Adipocyte (in vitro differentiated cells): ENCODE data around the gene PKDCC.
A peak's percentile ranks its signal among the peaks of the same experiment; 100 is the strongest.

Experiments used
- DNase-seq: peaks from one replicate; pipeline ENCODE4 v3.0.0-alpha.2; 2015; ENCODE audit warnings: low read depth
- H3K27me3 ChIP-seq: replicated peaks from 2 replicates; pipeline ENCODE4 v1.7.0; 2013; ENCODE audit warnings: mild to moderate bottlenecking, low read length, moderate library complexity; ENCODE audit not compliant: control insufficient read depth, insufficient read depth
- H3K36me3 ChIP-seq: 2 replicates; pipeline ENCODE4 v1.7.0; 2013; ENCODE audit warnings: low read length, mild to moderate bottlenecking, moderate library complexity; ENCODE audit not compliant: control insufficient read depth, insufficient read depth, severe bottlenecking
- H3K4me1 ChIP-seq: 2 replicates; pipeline ENCODE4 v1.7.0; 2013; ENCODE audit warnings: mild to moderate bottlenecking, low read length, moderate library complexity; ENCODE audit not compliant: control insufficient read depth, insufficient read depth
- H3K4me3 ChIP-seq: 2 replicates; pipeline ENCODE4 v1.7.0; 2013; ENCODE audit warnings: mild to moderate bottlenecking, low read length, moderate library complexity
- H3K9ac ChIP-seq: 2 replicates; pipeline ENCODE4 v1.7.0; 2013; ENCODE audit warnings: mild to moderate bottlenecking, low read length, moderate library complexity
- H3K9me3 ChIP-seq: 2 replicates; pipeline ENCODE4 v1.7.0; 2013; ENCODE audit warnings: mild to moderate bottlenecking, low read length, moderate library complexity; ENCODE audit not compliant: control insufficient read depth

Gene PKDCC

DNA sequence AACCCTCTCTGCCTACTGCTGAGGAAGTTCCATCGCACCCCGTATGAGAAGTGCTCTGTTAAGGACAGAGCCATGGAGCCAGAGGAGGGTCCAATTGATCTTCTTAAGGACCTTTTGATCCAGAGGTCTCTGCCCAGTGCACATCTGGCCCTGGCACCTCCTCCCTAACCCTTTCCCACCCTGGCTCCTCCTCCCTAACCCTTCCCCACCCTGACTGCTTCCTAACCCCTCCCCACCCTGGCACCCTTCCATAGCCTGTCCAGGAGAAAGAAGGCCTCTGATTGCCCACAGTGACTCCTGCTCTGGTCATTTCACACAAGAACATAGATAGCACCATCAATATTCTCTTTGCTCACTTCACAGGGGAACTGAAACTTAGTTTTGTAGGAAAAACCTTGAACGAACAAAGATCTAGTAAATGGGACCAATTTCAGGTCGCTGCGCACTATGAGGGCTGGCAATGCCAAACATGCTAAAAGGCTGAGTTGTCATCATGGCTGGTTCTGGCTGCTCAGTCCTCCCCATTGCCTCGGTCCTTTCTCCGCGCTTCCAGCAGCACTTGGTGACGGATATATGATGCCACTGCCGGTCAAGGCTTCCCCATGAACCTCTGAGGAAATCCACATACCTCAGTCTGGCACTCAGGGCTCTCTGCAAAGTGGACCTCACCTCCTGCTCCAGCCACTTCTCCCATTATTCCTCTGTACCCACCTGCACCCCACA lies 49.2 kb downstream of the PKDCC start:
- no peak for DNase-seq
- Histone ChIP-seq H3K36me3 (no peaks in the 10 kb centered on the region), H3K27me3 (no peaks in the 10 kb centered on the region), H3K9ac (no peak overlapping the region), H3K4me1 (peaks cover 29% of the 10 kb centered on the region), H3K4me3 (no peak overlapping the region), H3K9me3 (no peaks in the 10 kb centered on the region)

DNA sequence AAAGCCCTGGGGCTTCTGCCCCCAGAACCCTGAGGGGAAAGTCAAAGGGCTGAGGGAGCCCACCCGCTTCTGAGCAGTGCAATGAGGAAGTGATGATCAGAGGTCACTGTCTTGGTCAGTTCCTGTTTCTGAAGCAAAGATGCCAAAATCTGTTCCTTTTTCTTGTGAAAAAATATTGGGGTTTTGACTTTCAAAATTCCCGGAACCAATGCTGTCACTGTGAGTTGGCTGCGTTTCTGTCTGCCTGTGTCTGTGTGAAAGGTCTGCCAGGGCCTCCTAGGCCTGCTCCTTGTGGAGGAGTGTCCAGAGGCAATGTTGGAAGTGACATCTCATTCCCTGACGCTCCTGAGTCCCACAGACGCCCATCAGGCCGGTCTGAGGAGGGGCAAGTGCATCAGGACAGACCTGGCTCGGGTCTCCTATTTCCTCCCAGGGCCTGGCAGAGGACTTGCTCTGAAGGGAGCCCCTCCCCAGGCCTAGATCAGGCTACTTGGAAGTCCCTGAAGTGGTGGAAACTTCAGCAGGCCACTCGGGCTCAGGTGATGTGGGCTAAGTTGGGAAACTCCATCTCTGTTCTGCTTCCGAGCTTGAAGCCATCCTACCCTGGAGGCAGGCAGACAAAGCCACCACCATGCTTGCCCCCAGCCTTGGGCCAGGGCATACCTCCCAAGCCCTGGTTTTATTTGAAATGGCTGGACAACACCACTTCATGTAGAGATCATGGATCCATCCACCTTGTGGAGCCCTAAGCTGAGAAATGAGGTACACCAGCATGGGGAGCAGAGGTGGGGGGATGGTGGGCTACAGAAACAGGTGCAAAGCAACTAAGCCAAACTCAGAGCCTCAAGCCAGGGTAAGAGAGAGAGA lies 51.0 kb downstream of the PKDCC start:
- Histone ChIP-seq H3K27me3 (no peaks in the 10 kb centered on the region), H3K9me3 (no peaks in the 10 kb centered on the region), H3K36me3 (no peaks in the 10 kb centered on the region), H3K4me3 (no peak overlapping the region), H3K4me1 (peaks cover 25% of the 10 kb centered on the region), H3K9ac (peak overlapping the region; percentile 56)
- no peak for DNase-seq

- H3K4me1 ChIP-seq = peaks cover 25% of the 10 kb centered on the region
- no peaks in the 10 kb centered on the region for H3K36me3 ChIP-seq
- no peaks in the 10 kb centered on the region for H3K27me3 ChIP-seq
- DNase-seq = no peak
- H3K9ac ChIP-seq = peak overlapping the region; percentile 56
- no peak overlapping the region for H3K4me3 ChIP-seq
- no peaks in the 10 kb centered on the region for H3K9me3 ChIP-seq
These were observed 51.8 kb downstream of the PKDCC start for GRCh38 chr2:42099438-42100173.

- H3K4me1 ChIP-seq = peaks cover 25% of the 10 kb centered on the region
- no peak overlapping the region for H3K4me3 ChIP-seq
- no peak for DNase-seq
- H3K36me3 ChIP-seq = no peaks in the 10 kb centered on the region
- H3K27me3 ChIP-seq = no peaks in the 10 kb centered on the region
- H3K9ac ChIP-seq = no peak overlapping the region
- H3K9me3 ChIP-seq = no peaks in the 10 kb centered on the region
These were observed 52.9 kb downstream of the PKDCC start for GRCh38 chr2:42100683-42101205.

GRCh38 chr2:42101206-42102023 lies 53.6 kb downstream of the PKDCC start:
- DNase-seq = peak; percentile 84
- no peaks in the 10 kb centered on the region for H3K36me3 ChIP-seq
- H3K9me3 ChIP-seq = no peaks in the 10 kb centered on the region
- peak overlapping the region; percentile 54 for H3K9ac ChIP-seq
- H3K27me3 ChIP-seq = no peaks in the 10 kb centered on the region
- H3K4me1 ChIP-seq = peaks cover 25% of the 10 kb centered on the region
- H3K4me3 ChIP-seq = peak overlapping the region; percentile 63

GRCh38 chr2:42102024-42102590 lies 54.3 kb downstream of the PKDCC start:
- Histone ChIP-seq H3K9me3 (no peaks in the 10 kb centered on the region), H3K4me3 (peak overlapping the region; percentile 63), H3K9ac (peak overlapping the region; percentile 44), H3K4me1 (peaks cover 25% of the 10 kb centered on the region), H3K27me3 (peaks cover 4% of the 10 kb centered on the region), H3K36me3 (no peaks in the 10 kb centered on the region)
- DNase-seq = peak; percentile 80

- peaks cover 6% of the 10 kb centered on the region for H3K27me3 ChIP-seq
- DNase-seq = no peak
- H3K4me3 ChIP-seq = no peak overlapping the region
- H3K9ac ChIP-seq = no peak overlapping the region
- no peaks in the 10 kb centered on the region for H3K36me3 ChIP-seq
- H3K9me3 ChIP-seq = no peaks in the 10 kb centered on the region
- H3K4me1 ChIP-seq = peaks cover 25% of the 10 kb centered on the region
These were observed 55.0 kb downstream of the PKDCC start for GRCh38 chr2:42102591-42103450.

GRCh38 chr2:42103829-42104228 lies 56.0 kb downstream of the PKDCC start:
- Histone ChIP-seq H3K4me3 (no peak overlapping the region), H3K9me3 (no peaks in the 10 kb centered on the region), H3K4me1 (peaks cover 16% of the 10 kb centered on the region), H3K27me3 (peaks cover 6% of the 10 kb centered on the region), H3K9ac (no peak overlapping the region), H3K36me3 (no peaks in the 10 kb centered on the region)
- DNase-seq = no peak

DNA sequence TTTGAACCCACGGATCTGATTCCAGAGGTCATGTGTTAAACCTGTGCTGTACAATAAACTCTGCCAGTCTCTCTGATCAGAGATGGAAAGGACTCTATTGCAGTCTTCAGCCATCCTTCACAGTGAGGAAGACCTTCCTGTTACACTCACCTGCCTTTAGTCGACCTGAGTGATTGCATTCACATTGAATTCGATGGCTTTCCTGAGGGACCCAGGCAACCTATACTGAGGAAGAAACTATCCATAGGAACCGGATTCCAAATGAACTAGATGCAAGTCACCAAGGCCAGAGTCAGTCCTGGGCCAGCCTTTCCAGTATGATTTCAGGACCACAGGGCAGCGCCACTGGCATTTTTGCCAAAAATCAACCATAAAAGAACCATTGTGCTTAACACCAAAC lies 56.8 kb downstream of the PKDCC start:
- no peak for DNase-seq

More for the DNA sequence above, 56.8 kb downstream of the PKDCC start:
- Histone ChIP-seq H3K9me3 (no peaks in the 10 kb centered on the region), H3K27me3 (peaks cover 6% of the 10 kb centered on the region), H3K36me3 (no peaks in the 10 kb centered on the region), H3K4me1 (peaks cover 8% of the 10 kb centered on the region), H3K9ac (no peak overlapping the region), H3K4me3 (no peak overlapping the region)
